ENCODE measurements around the gene SEMA3E.

The SEMA3E gene

GRCh38 chr7:83550100-83550499, 98.8 kb downstream of the SEMA3E start:
- no peak for TF ChIP-seq GATA3 (IDR thresholded peaks at IDR 0.05; ENCODE audit: low read depth, low read length)
- TF ChIP-seq GATA2 (IDR thresholded peaks at IDR 0.05; ENCODE audit: low read depth, low read length): no peak

GRCh38 chr7:83548250-83548649, 100.7 kb downstream of the SEMA3E start:
- TF ChIP-seq GATA3 (IDR thresholded peaks at IDR 0.05; ENCODE audit: low read depth, low read length): no peak
- no peak for TF ChIP-seq GATA2 (IDR thresholded peaks at IDR 0.05; ENCODE audit: low read depth, low read length)

- TF ChIP-seq GATA3 (IDR thresholded peaks at IDR 0.05; ENCODE audit: low read depth, low read length): no peak
Observed at GRCh38 chr7:83547526-83547925, 101.4 kb downstream of the SEMA3E start.

- TF ChIP-seq GATA2 (IDR thresholded peaks at IDR 0.05; ENCODE audit: low read depth, low read length) (no peak), GATA3 (IDR thresholded peaks at IDR 0.05; ENCODE audit: low read depth, low read length) (no peak)
Observed at GRCh38 chr7:83546586-83546985, 102.4 kb downstream of the SEMA3E start.

- TF ChIP-seq GATA2 (IDR thresholded peaks at IDR 0.05; ENCODE audit: low read depth, low read length): no peak
- no peak for TF ChIP-seq GATA3 (IDR thresholded peaks at IDR 0.05; ENCODE audit: low read depth, low read length)
Observed at GRCh38 chr7:83541187-83541960, 107.6 kb downstream of the SEMA3E start.

- no peak for TF ChIP-seq GATA2 (IDR thresholded peaks at IDR 0.05; ENCODE audit: low read depth, low read length)
- TF ChIP-seq GATA3 (IDR thresholded peaks at IDR 0.05; ENCODE audit: low read depth, low read length): no peak
Observed at GRCh38 chr7:83534488-83534887, 114.5 kb downstream of the SEMA3E start.

- TF ChIP-seq GATA2 (IDR thresholded peaks at IDR 0.05; ENCODE audit: low read depth, low read length) (no peak), GATA3 (IDR thresholded peaks at IDR 0.05; ENCODE audit: low read depth, low read length) (no peak)
Observed at GRCh38 chr7:83532219-83532618, 116.7 kb downstream of the SEMA3E start.

- TF ChIP-seq GATA3 (IDR thresholded peaks at IDR 0.05; ENCODE audit: low read depth, low read length) (no peak), GATA2 (IDR thresholded peaks at IDR 0.05; ENCODE audit: low read depth, low read length) (no peak)
Observed at GRCh38 chr7:83531766-83532165, 117.2 kb downstream of the SEMA3E start.

- TF ChIP-seq GATA2 (IDR thresholded peaks at IDR 0.05; ENCODE audit: low read depth, low read length) (no peak), GATA3 (IDR thresholded peaks at IDR 0.05; ENCODE audit: low read depth, low read length) (no peak)
Observed at GRCh38 chr7:83528925-83529423, 120.0 kb downstream of the SEMA3E start.

GRCh38 chr7:83524277-83525075, 124.5 kb downstream of the SEMA3E start:
- TF ChIP-seq GATA2 (IDR thresholded peaks at IDR 0.05; ENCODE audit: low read depth, low read length) (no peak), GATA3 (IDR thresholded peaks at IDR 0.05; ENCODE audit: low read depth, low read length) (no peak)

GRCh38 chr7:83520726-83521125, 128.2 kb downstream of the SEMA3E start:
- TF ChIP-seq GATA3 (IDR thresholded peaks at IDR 0.05; ENCODE audit: low read depth, low read length): no peak
- TF ChIP-seq GATA2 (IDR thresholded peaks at IDR 0.05; ENCODE audit: low read depth, low read length): no peak

- no peak for TF ChIP-seq GATA3 (IDR thresholded peaks at IDR 0.05; ENCODE audit: low read depth, low read length)
- no peak for TF ChIP-seq GATA2 (IDR thresholded peaks at IDR 0.05; ENCODE audit: low read depth, low read length)
Observed at GRCh38 chr7:83519240-83519639, 129.7 kb downstream of the SEMA3E start.

GRCh38 chr7:83517035-83517700, 131.8 kb downstream of the SEMA3E start:
- TF ChIP-seq GATA2 (IDR thresholded peaks at IDR 0.05; ENCODE audit: low read depth, low read length) (no peak), GATA3 (IDR thresholded peaks at IDR 0.05; ENCODE audit: low read depth, low read length) (no peak)

- TF ChIP-seq GATA3 (IDR thresholded peaks at IDR 0.05; ENCODE audit: low read depth, low read length): no peak
- TF ChIP-seq GATA2 (IDR thresholded peaks at IDR 0.05; ENCODE audit: low read depth, low read length): no peak
Observed at GRCh38 chr7:83514977-83515376, 134.0 kb downstream of the SEMA3E start.
